HepG2 (cell line): ENCODE data around the gene JUND. TPM values are rescaled to one million over a fixed set of nuclear protein-coding genes. Genes with fewer than 3 reads are reported as not detected.

Experiments used
- ATF6 ChIP-seq: sonication (generic); formaldehyde crosslinking; conservative IDR thresholded peaks from 2 replicates; pipeline ENCODE4 v1.4.0; 2020; ENCODE audit warnings: missing genetic modification reagents
- CBX2 ChIP-seq, 2 experiments: fragments of 200-600 bp in 1 of 2; sonication (generic); formaldehyde crosslinking in 1 of 2; IDR thresholded peaks; 2 replicates each; pipeline versions ENCODE4 v1.7.0 to v1.8.1; 2018 to 2022; ENCODE audit warnings: low read depth in 2 of 2, low read length in 1 of 2, mild to moderate bottlenecking in 1 of 2, missing genetic modification reagents in 1 of 2
- ELF1 ChIP-seq: sonication (generic); formaldehyde crosslinking; IDR thresholded peaks from 2 replicates; pipeline ENCODE4 v1.4.0; 2020; ENCODE audit warnings: missing genetic modification reagents
- HHEX ChIP-seq: IDR thresholded peaks from 2 replicates; pipeline ENCODE4 v1.6.1; 2016; ENCODE audit warnings: control low read depth
- MAFF ChIP-seq: IDR thresholded peaks from 2 replicates; pipeline ENCODE4 v1.6.1; 2011; ENCODE audit warnings: low read depth, low read length, improper control_type of control experiment
- MBD4 ChIP-seq: IDR thresholded peaks from 2 replicates; pipeline ENCODE4 v1.6.1; 2012; ENCODE audit warnings: low read length, inconsistent platforms, borderline replicate concordance
- MED13 ChIP-seq: sonication (generic); formaldehyde crosslinking; IDR thresholded peaks from 2 replicates; pipeline ENCODE4 v1.5.0; 2020; ENCODE audit warnings: missing genetic modification reagents
- MTA1 ChIP-seq: sonication (generic); formaldehyde crosslinking; IDR thresholded peaks from 2 replicates; pipeline ENCODE4 v1.4.0; 2020; ENCODE audit warnings: missing genetic modification reagents, mild to moderate bottlenecking, borderline replicate concordance
- MZF1 ChIP-seq: sonication (generic); formaldehyde crosslinking; IDR thresholded peaks from 2 replicates; pipeline ENCODE4 v1.8.1; 2023; ENCODE audit warnings: mild to moderate bottlenecking, missing genetic modification reagents, borderline replicate concordance
- NCOA2 ChIP-seq: sonication (generic); formaldehyde crosslinking; IDR thresholded peaks from 2 replicates; pipeline ENCODE4 v1.8.0; 2022; ENCODE audit warnings: inconsistent platforms
- PAX8 ChIP-seq: sonication (generic); formaldehyde crosslinking; IDR thresholded peaks from 2 replicates; pipeline ENCODE4 v1.8.0; 2022; ENCODE audit warnings: mild to moderate bottlenecking, missing genetic modification reagents, borderline replicate concordance
- PCBP1 ChIP-seq: fragments of 200-400 bp; formaldehyde crosslinking; IDR thresholded peaks from 2 replicates; pipeline ENCODE4 v1.6.1; 2017; ENCODE audit warnings: mild to moderate bottlenecking, low read depth, low read length, borderline replicate concordance
- PCBP2 ChIP-seq: fragments of 200-400 bp; formaldehyde crosslinking; optimal IDR thresholded peaks from 2 replicates; pipeline ENCODE3; 2018; ENCODE audit warnings: low read length, low read depth; ENCODE audit not compliant: poor library complexity, severe bottlenecking
- SRSF9 ChIP-seq: fragments of 200-400 bp; formaldehyde crosslinking; IDR thresholded peaks from 2 replicates; pipeline ENCODE4 v1.6.1; 2018; ENCODE audit warnings: borderline replicate concordance, mild to moderate bottlenecking, low read depth, low read length; ENCODE audit not compliant: insufficient read depth, poor library complexity, severe bottlenecking
- TARDBP ChIP-seq: sonication (generic); formaldehyde crosslinking; IDR thresholded peaks from 2 replicates; pipeline ENCODE4 v1.8.0; 2022; ENCODE audit warnings: mild to moderate bottlenecking, missing genetic modification reagents
- TCF7 ChIP-seq: sonication (generic); IDR thresholded peaks from 2 replicates; pipeline ENCODE4 v1.6.1; 2016; ENCODE audit warnings: antibody characterized with exemption, low read depth
- ZBTB8A ChIP-seq: sonication (generic); formaldehyde crosslinking; IDR thresholded peaks from 2 replicates; pipeline ENCODE4 v1.4.0; 2020; ENCODE audit warnings: mild to moderate bottlenecking, low read depth, missing genetic modification reagents, borderline replicate concordance
- ZFP36L2 ChIP-seq: sonication (generic); formaldehyde crosslinking; IDR thresholded peaks from 2 replicates; pipeline ENCODE4 v1.4.0; 2020; ENCODE audit warnings: missing genetic modification reagents
- ZNF333 ChIP-seq: sonication (generic); formaldehyde crosslinking; IDR thresholded peaks from 2 replicates; pipeline ENCODE4 v1.4.0; 2020; ENCODE audit warnings: mild to moderate bottlenecking, missing genetic modification reagents, borderline replicate concordance
- polyA plus RNA-seq, 8 experiments: library from polyadenylated mRNA; depleted of rRNA in 3 of 8; stranded (reverse) in 7 of 8; unstranded in 1 of 8; fragments of >200 nt; fragmentation: Illumina TruSeq in 4 of 8; extraction: Trizol in 4 of 8; gene quantifications; 2 replicates each; pipeline versions ENCODE4 v1.2.1 to v1.2.3, GENCODE V29; 2011 to 2016; ENCODE audit warnings: low read depth in 4 of 8, missing spikeins in 1 of 8, mixed read lengths in 1 of 8; ENCODE audit not compliant: insufficient read depth in 1 of 8
- total RNA-seq, 5 experiments: library from RNA; depleted of rRNA; stranded (reverse); fragments of >200 nt; fragmentation: Illumina TruSeq; extraction: Trizol; gene quantifications; 2 replicates each; pipeline ENCODE4 v1.2.3, GENCODE V29; 2016; ENCODE audit warnings: low read depth in 1 of 5
- TF ChIP-seq, protein P1 (sequence below), 2 experiments: sonication (generic) in 1 of 2; formaldehyde crosslinking in 1 of 2; IDR thresholded peaks; 2 replicates each; pipeline versions ENCODE4 v1.6.1 to v1.9.0; 2014 to 2022; ENCODE audit warnings: antibody characterized with exemption in 1 of 2, borderline replicate concordance in 1 of 2, inconsistent platforms in 1 of 2, low read depth in 1 of 2, missing genetic modification reagents in 1 of 2
- TF ChIP-seq, protein P2 (sequence below): sonication (generic); IDR thresholded peaks from 2 replicates; pipeline ENCODE4 v1.6.1; 2016; ENCODE audit warnings: low read depth, borderline replicate concordance

Gene JUND
- total and polyA plus RNA-seq, 2 of the 13 experiments (the other 11 are each of a cell fraction or from before 2014, with no cell fraction given) = 41.2 to 59.8 TPM

DNA sequence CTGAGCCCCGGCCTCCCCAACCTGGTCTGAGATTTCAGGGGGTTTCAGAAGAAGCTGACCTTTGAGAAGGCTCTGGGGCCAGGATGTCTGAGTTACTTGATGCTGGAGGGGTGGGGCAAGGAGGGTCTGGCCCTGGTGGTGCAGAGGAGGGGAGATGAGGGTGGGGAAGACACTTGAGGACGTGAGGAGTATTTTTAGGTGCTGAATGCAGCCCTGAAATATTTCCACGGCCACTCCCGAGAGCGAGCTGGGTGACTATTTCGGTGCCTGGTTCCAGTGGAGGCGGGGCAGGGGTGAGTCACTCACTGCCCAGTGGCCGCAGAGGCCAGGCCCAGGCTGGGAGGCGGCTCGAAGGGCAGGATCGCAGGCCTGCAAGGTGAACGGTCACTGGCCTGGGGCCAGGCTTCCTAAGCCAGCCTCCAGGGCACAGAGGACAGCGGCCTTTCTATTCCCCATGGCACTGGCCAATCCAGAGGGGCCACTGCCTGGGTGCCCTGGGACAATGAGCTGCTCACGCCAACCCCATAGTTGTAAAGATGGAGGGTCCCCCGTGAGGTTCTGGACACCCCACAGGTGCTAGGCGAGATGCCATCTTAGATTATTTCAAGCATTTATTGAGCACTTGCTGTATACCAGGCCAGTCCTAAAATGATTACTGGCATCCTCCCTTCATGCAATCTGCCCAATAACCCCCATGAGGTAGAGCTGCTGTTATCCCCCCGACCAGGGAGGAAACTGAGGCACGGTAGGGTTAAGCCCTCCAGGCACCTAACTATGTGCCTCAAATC, 19.7 kb upstream of the JUND start (continued):
- TF ChIP-seq, protein P1, sequence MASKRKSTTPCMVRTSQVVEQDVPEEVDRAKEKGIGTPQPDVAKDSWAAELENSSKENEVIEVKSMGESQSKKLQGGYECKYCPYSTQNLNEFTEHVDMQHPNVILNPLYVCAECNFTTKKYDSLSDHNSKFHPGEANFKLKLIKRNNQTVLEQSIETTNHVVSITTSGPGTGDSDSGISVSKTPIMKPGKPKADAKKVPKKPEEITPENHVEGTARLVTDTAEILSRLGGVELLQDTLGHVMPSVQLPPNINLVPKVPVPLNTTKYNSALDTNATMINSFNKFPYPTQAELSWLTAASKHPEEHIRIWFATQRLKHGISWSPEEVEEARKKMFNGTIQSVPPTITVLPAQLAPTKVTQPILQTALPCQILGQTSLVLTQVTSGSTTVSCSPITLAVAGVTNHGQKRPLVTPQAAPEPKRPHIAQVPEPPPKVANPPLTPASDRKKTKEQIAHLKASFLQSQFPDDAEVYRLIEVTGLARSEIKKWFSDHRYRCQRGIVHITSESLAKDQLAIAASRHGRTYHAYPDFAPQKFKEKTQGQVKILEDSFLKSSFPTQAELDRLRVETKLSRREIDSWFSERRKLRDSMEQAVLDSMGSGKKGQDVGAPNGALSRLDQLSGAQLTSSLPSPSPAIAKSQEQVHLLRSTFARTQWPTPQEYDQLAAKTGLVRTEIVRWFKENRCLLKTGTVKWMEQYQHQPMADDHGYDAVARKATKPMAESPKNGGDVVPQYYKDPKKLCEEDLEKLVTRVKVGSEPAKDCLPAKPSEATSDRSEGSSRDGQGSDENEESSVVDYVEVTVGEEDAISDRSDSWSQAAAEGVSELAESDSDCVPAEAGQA (IDR thresholded peaks at IDR 0.05; ENCODE audit: low read depth) = peak; percentile 45; the same call in 1 of the 2 replicates
- TF ChIP-seq, protein P1 (CRISPR knock-in tag; IDR thresholded peaks at IDR 0.05; ENCODE audit: borderline replicate concordance) = no peak
- TF ChIP-seq NCOA2 (CRISPR knock-in tag) = no peak
- TF ChIP-seq MED13 (CRISPR knock-in tag) = no peak
- TF ChIP-seq TCF7 = no peak
- no peak for TF ChIP-seq TARDBP (CRISPR knock-in tag)
- TF ChIP-seq CBX2 (IDR thresholded peaks at IDR 0.05; ENCODE audit: low read depth, low read length) = no peak
- no peak for TF ChIP-seq CBX2 (CRISPR knock-in tag; IDR thresholded peaks at IDR 0.05; ENCODE audit: low read depth)
- no peak for TF ChIP-seq MAFF
- TF ChIP-seq MTA1 (CRISPR knock-in tag) = no peak
- no peak for TF ChIP-seq SRSF9
- TF ChIP-seq PAX8 (CRISPR knock-in tag) = no peak
- TF ChIP-seq HHEX (CRISPR knock-in tag) = no peak
- TF ChIP-seq PCBP2 = no peak
- no peak for TF ChIP-seq ZFP36L2 (CRISPR knock-in tag)
- TF ChIP-seq PCBP1 = no peak
- TF ChIP-seq ATF6 (CRISPR knock-in tag) = no peak
- no peak for TF ChIP-seq ELF1 (CRISPR knock-in tag)
- TF ChIP-seq ZBTB8A (CRISPR knock-in tag) = no peak
- TF ChIP-seq, protein P2, sequence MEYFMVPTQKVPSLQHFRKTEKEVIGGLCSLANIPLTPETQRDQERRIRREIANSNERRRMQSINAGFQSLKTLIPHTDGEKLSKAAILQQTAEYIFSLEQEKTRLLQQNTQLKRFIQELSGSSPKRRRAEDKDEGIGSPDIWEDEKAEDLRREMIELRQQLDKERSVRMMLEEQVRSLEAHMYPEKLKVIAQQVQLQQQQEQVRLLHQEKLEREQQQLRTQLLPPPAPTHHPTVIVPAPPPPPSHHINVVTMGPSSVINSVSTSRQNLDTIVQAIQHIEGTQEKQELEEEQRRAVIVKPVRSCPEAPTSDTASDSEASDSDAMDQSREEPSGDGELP = no peak
- no peak for TF ChIP-seq MBD4
- no peak for TF ChIP-seq ZNF333 (CRISPR knock-in tag)
- TF ChIP-seq MZF1 = no peak
